HS-5 (cell line): Measurements from ENCODE around the gene GRID2.

Experiments
- DNase-seq: peaks from one replicate; pipeline ENCODE4 v3.0.0-alpha.2; 2012; ENCODE audit warnings: low read depth

The GRID2 gene

GRCh38 chr4:93409035-93409434 lies 1105.3 kb downstream of the GRID2 start:
- no peak for DNase-seq

- DNase-seq, result no peak
These were observed 1110.3 kb downstream of the GRID2 start for GRCh38 chr4:93414041-93414550.

- no peak for DNase-seq
These were observed 1112.8 kb downstream of the GRID2 start for GRCh38 chr4:93416344-93417128.

- no peak for DNase-seq
These were observed 1127.6 kb downstream of the GRID2 start for GRCh38 chr4:93431371-93431770.

GRCh38 chr4:93433840-93434239 lies 1130.1 kb downstream of the GRID2 start:
- no peak for DNase-seq

DNA sequence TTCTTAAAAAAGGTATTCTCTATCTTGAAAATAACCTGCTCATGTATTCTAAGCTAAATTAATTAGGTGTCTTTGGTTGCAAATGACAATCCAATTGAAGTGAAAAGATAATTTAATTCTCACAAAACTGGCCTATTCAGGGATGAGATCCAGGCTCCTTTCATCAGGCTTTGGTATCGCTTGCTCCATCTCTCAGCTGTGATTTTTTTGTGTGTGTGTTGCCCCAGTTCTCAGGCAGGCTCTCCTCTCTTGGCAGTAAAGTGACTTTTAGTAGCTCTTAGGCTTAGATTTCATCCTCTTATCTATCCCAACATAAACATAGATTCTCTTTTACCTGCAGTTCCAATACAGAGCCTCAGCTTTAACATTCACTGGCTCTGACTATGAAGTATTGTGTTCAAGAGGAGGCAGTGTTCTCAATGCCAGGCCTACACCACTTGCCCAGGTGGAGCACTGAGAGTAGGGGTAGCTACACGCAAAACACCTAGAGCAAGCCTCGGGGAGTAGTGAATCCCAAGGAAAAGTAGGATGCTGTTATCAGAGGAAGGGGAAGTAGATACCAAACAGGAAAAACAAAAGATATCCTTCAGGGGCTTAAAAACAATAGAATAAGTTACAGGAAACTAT lies 1132.3 kb downstream of the GRID2 start:
- DNase-seq, result no peak

DNA sequence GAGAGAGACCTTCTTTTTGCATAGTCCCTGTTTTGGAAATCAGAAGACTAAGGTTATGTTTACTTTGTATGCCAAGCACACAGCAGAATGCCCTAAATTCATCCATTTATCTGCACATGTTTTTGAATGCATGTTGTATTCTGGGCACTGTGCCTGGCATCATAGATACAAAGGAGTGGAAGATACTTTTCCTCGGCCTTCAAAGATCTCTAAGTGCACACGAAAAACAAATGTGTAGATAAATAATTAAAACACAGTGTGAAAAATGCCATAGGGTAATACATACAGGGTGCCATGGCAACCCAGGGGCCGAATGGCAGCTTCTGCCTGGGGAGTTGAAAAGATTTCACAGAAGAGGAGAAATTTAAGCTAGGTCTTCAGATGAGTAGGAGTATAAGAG lies 1134.2 kb downstream of the GRID2 start:
- no peak for DNase-seq

- no peak for DNase-seq
These were observed 1141.1 kb downstream of the GRID2 start for GRCh38 chr4:93444860-93445259.

DNA sequence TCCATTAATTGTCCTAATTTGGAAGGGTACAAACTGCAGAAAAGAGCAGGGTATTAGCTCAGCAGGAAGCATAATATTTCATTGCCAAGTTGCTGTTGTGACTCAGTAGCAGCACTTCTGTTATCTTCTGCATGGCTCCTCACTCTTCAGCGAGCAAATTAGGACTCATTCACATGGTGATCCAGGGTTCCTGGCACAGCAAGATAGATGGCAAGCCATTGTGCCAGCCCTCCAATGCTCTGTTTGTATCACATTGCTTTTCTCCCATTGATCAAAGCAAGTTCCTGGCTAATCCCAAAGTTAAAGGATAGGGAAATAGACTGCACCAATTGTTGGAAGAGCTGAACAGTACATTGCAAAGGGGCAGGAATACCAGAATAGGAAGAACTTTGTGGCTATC lies 1142.3 kb downstream of the GRID2 start:
- no peak for DNase-seq

GRCh38 chr4:93448691-93449293 lies 1145.0 kb downstream of the GRID2 start:
- DNase-seq, result no peak

- no peak for DNase-seq
These were observed 1148.2 kb downstream of the GRID2 start for GRCh38 chr4:93451954-93452353.

- no peak for DNase-seq
These were observed 1157.8 kb downstream of the GRID2 start for GRCh38 chr4:93461541-93461940.

GRCh38 chr4:93466446-93466845 lies 1162.7 kb downstream of the GRID2 start:
- no peak for DNase-seq

DNA sequence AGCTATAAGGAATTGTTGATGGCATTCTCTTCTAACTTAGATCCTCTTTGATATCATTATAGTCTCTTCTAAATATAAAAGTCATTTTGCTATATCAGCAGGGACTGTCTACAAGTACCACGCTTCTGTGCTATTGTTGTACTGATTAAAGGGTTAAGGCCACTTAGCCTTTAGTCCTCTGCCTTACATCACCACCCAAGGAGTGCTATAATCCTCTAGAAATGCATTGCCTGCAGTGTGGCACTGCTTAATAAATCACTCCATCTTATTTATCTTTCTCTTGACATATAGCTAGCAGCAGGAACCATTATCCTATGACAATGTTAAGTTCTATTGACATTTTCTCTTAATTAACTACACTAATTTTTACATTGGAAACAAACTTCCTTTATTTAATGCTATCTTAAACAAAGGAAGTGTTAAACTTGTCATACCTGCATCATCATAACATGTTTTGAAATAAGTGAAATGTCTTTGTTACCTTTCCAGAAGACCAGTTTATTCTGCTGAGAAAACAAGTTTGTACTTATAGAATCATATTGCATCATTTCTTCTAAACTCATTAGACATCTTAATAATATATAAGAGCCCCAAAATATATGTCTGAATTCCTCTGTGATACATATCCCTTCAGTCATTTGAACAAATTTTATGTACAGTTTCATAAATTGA lies 1163.9 kb downstream of the GRID2 start:
- no peak for DNase-seq

- no peak for DNase-seq
These were observed 1165.8 kb downstream of the GRID2 start for GRCh38 chr4:93469560-93469959.

DNA sequence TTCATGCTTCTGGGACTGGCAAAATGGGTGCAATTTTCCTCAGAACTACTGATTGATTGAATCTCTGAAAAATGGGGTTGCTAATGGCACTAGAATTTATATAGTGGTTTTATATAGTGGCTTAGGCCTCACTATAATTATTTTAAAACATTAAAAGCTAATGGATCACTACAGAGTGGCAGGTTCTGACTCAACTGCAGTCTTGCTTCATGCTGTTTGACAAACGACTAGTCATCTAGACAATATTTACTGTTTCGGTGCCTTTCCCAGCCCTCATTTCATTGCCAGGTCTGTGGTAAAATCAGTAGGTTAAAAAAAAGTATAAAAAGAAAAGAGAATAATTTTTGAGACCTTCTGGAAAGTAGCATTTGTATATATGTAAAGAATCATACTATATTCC lies 1172.0 kb downstream of the GRID2 start:
- no peak for DNase-seq

GRCh38 chr4:93478805-93479204 lies 1175.0 kb downstream of the GRID2 start:
- DNase-seq, result no peak

DNA sequence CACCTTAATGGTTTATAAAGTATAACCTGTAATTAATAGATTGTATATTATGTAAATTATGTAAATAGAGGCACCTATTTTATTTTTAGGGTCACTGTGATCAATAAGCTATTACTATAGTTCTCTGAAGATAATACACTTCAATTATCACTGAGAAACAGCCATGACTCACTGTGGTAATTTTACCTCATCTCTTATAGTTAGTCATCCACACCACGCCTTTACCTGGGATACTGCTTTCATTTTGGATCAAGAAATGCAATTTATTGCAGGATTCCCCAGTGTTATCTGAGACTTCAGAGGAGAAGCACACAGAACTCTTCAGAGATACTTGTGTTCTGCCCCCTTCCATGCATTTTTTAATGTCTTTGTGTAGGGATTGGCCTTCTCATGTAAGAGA lies 1176.7 kb downstream of the GRID2 start:
- no peak for DNase-seq

GRCh38 chr4:93495346-93495745 lies 1191.6 kb downstream of the GRID2 start:
- DNase-seq, result no peak

DNA sequence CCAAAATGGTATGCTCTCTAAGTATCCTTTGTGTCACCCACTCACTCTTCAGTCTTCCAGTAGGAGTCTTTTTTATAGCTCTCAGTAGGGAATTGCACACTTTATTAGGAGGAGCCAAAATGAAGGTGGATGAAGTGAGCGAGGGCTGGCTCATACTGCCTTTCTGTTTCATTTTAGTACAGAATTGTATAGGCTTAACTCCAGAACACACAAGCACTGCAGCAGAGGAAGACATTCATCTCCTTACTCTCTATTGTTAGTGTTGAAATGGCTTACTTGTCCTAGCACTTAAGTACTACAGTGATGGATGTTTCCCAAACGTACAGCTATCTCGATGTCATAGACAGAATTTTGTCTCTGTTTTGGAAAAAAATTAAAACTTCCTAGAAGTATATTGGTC lies 1197.5 kb downstream of the GRID2 start:
- DNase-seq, result no peak

DNA sequence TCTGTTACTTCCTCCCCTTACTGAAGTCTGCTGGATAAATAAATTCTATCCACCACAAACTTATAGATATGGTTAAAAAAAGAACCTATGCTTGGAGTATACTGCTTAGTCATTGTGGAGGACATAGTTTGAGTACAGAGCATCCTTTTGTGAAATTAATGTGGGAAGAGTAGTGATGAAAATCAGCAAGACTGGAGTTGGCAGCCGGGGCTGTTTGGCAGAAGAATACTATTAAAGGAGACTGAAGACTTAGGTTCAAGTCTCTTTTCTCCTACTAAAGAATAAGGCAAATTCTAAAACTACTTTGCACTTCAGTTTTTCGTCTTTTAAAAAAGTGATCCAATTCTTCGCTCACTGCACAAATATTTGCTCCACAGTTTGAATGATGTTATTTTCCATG lies 1198.2 kb downstream of the GRID2 start:
- no peak for DNase-seq

DNA sequence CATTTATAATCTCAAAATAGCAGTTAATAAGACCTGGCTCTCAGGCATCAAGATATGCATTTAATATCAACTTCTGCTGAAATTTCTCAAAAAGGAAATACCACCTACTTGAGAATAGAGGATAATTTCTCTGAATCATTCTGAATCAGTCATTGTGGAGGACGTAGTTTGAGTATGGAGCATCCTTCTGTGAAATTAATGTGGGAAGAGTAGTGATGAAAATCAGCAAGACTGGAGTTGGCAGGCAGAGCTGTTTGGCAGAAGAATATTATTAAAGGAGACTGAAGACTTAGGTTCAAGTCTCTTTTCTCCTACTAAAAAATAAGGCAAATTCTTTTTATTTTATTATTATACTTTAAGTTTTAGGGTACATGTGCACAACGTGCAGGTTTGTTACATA lies 1199.2 kb downstream of the GRID2 start:
- no peak for DNase-seq

DNA sequence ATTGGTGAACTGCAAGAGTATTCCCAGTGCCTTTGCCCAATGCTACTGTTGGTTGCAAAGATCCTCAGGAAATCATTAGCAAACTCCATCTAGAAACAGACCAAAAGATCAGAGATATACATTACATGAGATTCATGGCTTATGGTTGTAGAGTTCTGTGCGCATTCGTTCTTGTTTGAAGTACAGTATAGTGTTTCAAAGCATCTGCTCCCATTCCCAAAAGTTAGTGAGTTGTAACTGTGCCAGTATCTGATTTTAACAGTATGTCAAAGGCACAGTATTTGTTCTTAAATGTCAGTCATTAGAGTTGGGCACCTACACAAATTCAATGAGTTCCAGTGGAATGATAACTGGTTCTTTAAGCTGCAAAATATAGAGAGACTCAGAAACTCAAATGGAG lies 1210.1 kb downstream of the GRID2 start:
- no peak for DNase-seq
